Activated B cell treated with CpG ODN at 0.5 μM for 24 hours (primary cell): ENCODE measurements around the gene IL17RC. TPM values are rescaled to one million over a fixed set of nuclear protein-coding genes. Genes with fewer than 3 reads are reported as not detected.

ENCODE experiments used
- ATAC-seq: fragments of 200-7000 bp; cut with Tn5 transposase; one replicate; pipeline ENCODE4 v1.10.0; 2021; ENCODE audit warnings: low read depth, mild to moderate bottlenecking, moderate library complexity
- CTCF ChIA-PET: fragments of 350-600 bp; sonication (Branson Sonifier 250); formaldehyde crosslinking; loops from one replicate; lab custom pipeline; 2021; ENCODE audit warnings: antibody characterized with exemption; lab: Charles Lee
- POLR2A ChIA-PET: fragments of 350-600 bp; sonication (Branson Sonifier 250); formaldehyde crosslinking; loops from one replicate; lab custom pipeline; 2021; ENCODE audit warnings: antibody characterized with exemption; lab: Charles Lee
- DNase-seq: peaks from one replicate; pipeline ENCODE4 v3.0.0; 2022
- H3K27ac Mint-ChIP-seq: one replicate; pipeline ENCODE4 v1.8.0; 2020; ENCODE audit warnings: mixed read lengths
- H3K27me3 Mint-ChIP-seq: one replicate; pipeline ENCODE4 v1.8.0; 2021; ENCODE audit warnings: mixed read lengths
- H3K36me3 Mint-ChIP-seq: one replicate; pipeline ENCODE4 v1.8.0; 2021; ENCODE audit warnings: low read depth, mixed read lengths
- H3K4me1 Mint-ChIP-seq: one replicate; pipeline ENCODE4 v1.8.0; 2021; ENCODE audit warnings: mixed read lengths
- H3K4me3 Mint-ChIP-seq: one replicate; pipeline ENCODE4 v1.8.0; 2020; ENCODE audit warnings: mild to moderate bottlenecking, mixed read lengths
- H3K9me3 Mint-ChIP-seq: one replicate; pipeline ENCODE4 v1.8.0; 2020; ENCODE audit warnings: mixed read lengths
- CTCF ChIP-seq: fragments of 200-600 bp; IDR thresholded peaks from one replicate; pipeline ENCODE4 v1.8.0; 2022; ENCODE audit warnings: antibody characterized with exemption, mild to moderate bottlenecking
- intact Hi-C: fragments of 100-400 bp; cut with micrococcal nuclease; formaldehyde crosslinking; loops from one replicate; pipeline ENCODE4 v1.15.1; 2024
- total RNA-seq: library from RNA; stranded (reverse); gene quantifications from 2 replicates; pipeline ENCODE4 v1.2.3, GENCODE V29; 2022

The IL17RC gene
- total RNA-seq, 1 donor from 2014 or later = 0.11 TPM

GRCh38 chr3:9928158-9928557 lies 11.3 kb downstream of the IL17RC start:
- DNase-seq (no peak), ATAC-seq (no peak)
- H3K36me3 Mint-ChIP-seq = no peaks in the 10 kb centered on the region
- H3K4me1 Mint-ChIP-seq = peaks cover 21% of the 10 kb centered on the region
- H3K27me3 Mint-ChIP-seq = peaks cover 6% of the 10 kb centered on the region
- no peak overlapping the region for H3K27ac Mint-ChIP-seq
- TF ChIP-seq CTCF = no peak
- H3K4me3 Mint-ChIP-seq = no peak overlapping the region
- ChIA-PET CTCF (no interaction called here), POLR2A (interaction anchor here (0.6 kb wide), 1 partner anchor 155 kb away, joined by 3 read pairs; no protein-coding TSS in a partner anchor)
- intact Hi-C loops = no loop called here
- no peaks in the 10 kb centered on the region for H3K9me3 Mint-ChIP-seq

- Mint-ChIP-seq H3K4me3 (peak overlapping the region; percentile 58), H3K27me3 (no peaks in the 10 kb centered on the region), H3K27ac (no peak overlapping the region), H3K36me3 (peaks cover 10% of the 10 kb centered on the region), H3K9me3 (no peaks in the 10 kb centered on the region), H3K4me1 (peaks cover 35% of the 10 kb centered on the region)
- DNase-seq = no peak
- ATAC-seq = no peak
- TF ChIP-seq CTCF = no peak
- POLR2A ChIA-PET = interaction anchor here (3.4 to 4.0 kb wide), 2 partner anchors 15 to 41 kb away, joined by 13 to 92 read pairs; partner anchors contain the start of genes IL17RC and JAGN1
- intact Hi-C loops = loop anchor here (5.0 kb wide), 4 partner anchors 89 to 429 kb away; partner anchors contain the start of genes MTMR14 and RPUSD3
- CTCF ChIA-PET = interaction anchor here (0.5 to 1.4 kb wide), 3 partner anchors 21 to 218 kb away, joined by 3 to 4 read pairs (median 3); no protein-coding TSS in a partner anchor
Measured at GRCh38 chr3:9930804-9931418, 14.0 kb downstream of the IL17RC start.

- no peak for ATAC-seq
- H3K9me3 Mint-ChIP-seq = no peaks in the 10 kb centered on the region
- peaks cover 41% of the 10 kb centered on the region for H3K4me1 Mint-ChIP-seq
- intact Hi-C loops = loop anchor here (2.0 to 5.0 kb wide), 9 partner anchors 16 to 806 kb away; partner anchors contain the start of genes ARPC4, IL17RC, MTMR14 and RPUSD3
- no peaks in the 10 kb centered on the region for H3K27me3 Mint-ChIP-seq
- TF ChIP-seq CTCF = no peak
- POLR2A ChIA-PET = interaction anchor here (0.6 to 4.6 kb wide), 38 partner anchors 9 to 569 kb away, joined by 3 to 92 read pairs (median 7); partner anchors contain the start of genes ARPC4, BRK1, BRPF1 and EMC3
- CTCF ChIA-PET = interaction anchor here (0.7 to 2.8 kb wide), 15 partner anchors 12 to 590 kb away, joined by 3 to 29 read pairs (median 4); partner anchors contain the start of genes ARPC4, EMC3, JAGN1 and TADA3
- no peak for DNase-seq
- H3K27ac Mint-ChIP-seq = peak overlapping the region; percentile 98
- H3K4me3 Mint-ChIP-seq = peak overlapping the region; percentile 98
- peaks cover 21% of the 10 kb centered on the region for H3K36me3 Mint-ChIP-seq
Measured at GRCh38 chr3:9932535-9932842, 15.6 kb downstream of the IL17RC start.

- POLR2A ChIA-PET = interaction anchor here (0.5 to 4.6 kb wide), 49 partner anchors 8 to 1339 kb away, joined by 3 to 92 read pairs (median 6); partner anchors contain the start of genes ARPC4, ATG7, BRK1 and BRPF1
- H3K36me3 Mint-ChIP-seq = peaks cover 25% of the 10 kb centered on the region
- H3K4me1 Mint-ChIP-seq = peaks cover 41% of the 10 kb centered on the region
- peak; percentile 71 for TF ChIP-seq CTCF
- peak; percentile 71 for ATAC-seq
- intact Hi-C loops = loop anchor here (1.0 to 5.0 kb wide), 20 partner anchors 13 to 806 kb away; partner anchors contain the start of genes ARPC4, BRK1, FANCD2 and IL17RC
- no peaks in the 10 kb centered on the region for H3K27me3 Mint-ChIP-seq
- peak overlapping the region; percentile 98 for H3K4me3 Mint-ChIP-seq
- DNase-seq = peak; percentile 83
- H3K9me3 Mint-ChIP-seq = no peaks in the 10 kb centered on the region
- H3K27ac Mint-ChIP-seq = peak overlapping the region; percentile 98
- CTCF ChIA-PET = interaction anchor here (0.7 to 2.8 kb wide), 18 partner anchors 13 to 807 kb away, joined by 3 to 29 read pairs (median 4); partner anchors contain the start of genes ARPC4, EMC3, JAGN1 and TADA3
Measured at GRCh38 chr3:9932843-9933560, 16.1 kb downstream of the IL17RC start.
